DND-41 (cell line): ENCODE measurements around the gene CCDC185.

Source experiments
- EZH2 ChIP-seq: IDR thresholded peaks from 3 replicates; pipeline ENCODE4 v1.6.1; 2012; ENCODE audit warnings: borderline replicate concordance, low read depth, mild to moderate bottlenecking, moderate library complexity, low read length, inconsistent platforms; ENCODE audit not compliant: severe bottlenecking
- TF ChIP-seq, protein P1 (sequence below): IDR thresholded peaks from 2 replicates; pipeline ENCODE4 v1.5.1; 2012; ENCODE audit warnings: borderline replicate concordance, low read length, moderate library complexity, mild to moderate bottlenecking; ENCODE audit not compliant: poor library complexity, severe bottlenecking; ENCODE audit errors: extremely low read depth

DNA sequence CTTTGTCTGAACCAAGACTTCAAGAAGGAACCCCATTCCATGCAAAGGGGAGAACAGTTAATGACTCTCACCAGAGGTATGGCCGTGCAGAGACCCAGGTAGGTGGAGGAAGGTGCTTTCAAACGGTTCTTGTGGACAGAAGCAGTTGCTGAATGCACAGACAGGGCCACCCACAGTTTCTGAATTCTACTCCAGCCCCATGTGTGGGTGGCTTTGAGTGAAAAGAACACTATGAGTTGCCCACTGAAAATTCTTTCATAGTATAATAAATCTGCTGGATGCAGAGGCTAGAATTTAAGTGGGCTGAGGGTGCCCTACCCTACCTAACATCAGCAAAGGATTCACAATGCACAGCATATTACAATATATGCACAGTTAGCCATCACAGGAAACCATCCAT lies 7.2 kb upstream of the CCDC185 start:
- TF ChIP-seq EZH2: no peak
- TF ChIP-seq, protein P1, sequence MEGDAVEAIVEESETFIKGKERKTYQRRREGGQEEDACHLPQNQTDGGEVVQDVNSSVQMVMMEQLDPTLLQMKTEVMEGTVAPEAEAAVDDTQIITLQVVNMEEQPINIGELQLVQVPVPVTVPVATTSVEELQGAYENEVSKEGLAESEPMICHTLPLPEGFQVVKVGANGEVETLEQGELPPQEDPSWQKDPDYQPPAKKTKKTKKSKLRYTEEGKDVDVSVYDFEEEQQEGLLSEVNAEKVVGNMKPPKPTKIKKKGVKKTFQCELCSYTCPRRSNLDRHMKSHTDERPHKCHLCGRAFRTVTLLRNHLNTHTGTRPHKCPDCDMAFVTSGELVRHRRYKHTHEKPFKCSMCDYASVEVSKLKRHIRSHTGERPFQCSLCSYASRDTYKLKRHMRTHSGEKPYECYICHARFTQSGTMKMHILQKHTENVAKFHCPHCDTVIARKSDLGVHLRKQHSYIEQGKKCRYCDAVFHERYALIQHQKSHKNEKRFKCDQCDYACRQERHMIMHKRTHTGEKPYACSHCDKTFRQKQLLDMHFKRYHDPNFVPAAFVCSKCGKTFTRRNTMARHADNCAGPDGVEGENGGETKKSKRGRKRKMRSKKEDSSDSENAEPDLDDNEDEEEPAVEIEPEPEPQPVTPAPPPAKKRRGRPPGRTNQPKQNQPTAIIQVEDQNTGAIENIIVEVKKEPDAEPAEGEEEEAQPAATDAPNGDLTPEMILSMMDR: no peak
